Lung (tissue), 12 donors: ENCODE measurements around the gene COL11A2. TPM values are rescaled to one million over a fixed set of nuclear protein-coding genes. Genes with fewer than 3 reads are reported as not detected.

Source experiments
- ATAC-seq: fragments of 200-7000 bp; cut with Tn5 transposase; one replicate; pipeline ENCODE4 v1.9.1; 2020; ENCODE audit warnings: moderate number of reproducible peaks; ENCODE audit not compliant: insufficient read depth, low FRiP score
- DNase-seq, 3 donors: peaks; one replicate each; pipeline ENCODE4 v3.0.0-alpha.2; 2013 to 2017
- H3K27ac ChIP-seq, 2 donors: one replicate each; pipeline ENCODE4 v1.5.1; 2013; ENCODE audit warnings: mild to moderate bottlenecking in 2 of 2, moderate library complexity in 2 of 2, control low read depth in 1 of 2, inconsistent platforms in 1 of 2, low read depth in 1 of 2, low read length in 1 of 2
- H3K27me3 ChIP-seq, 3 donors: one replicate each; pipeline ENCODE4 v1.5.1; 2013; ENCODE audit warnings: low read length in 2 of 3; ENCODE audit not compliant: control insufficient read depth in 3 of 3, insufficient read depth in 3 of 3
- H3K36me3 ChIP-seq, 4 donors: one replicate each; pipeline ENCODE4 v1.5.1; 2013; ENCODE audit warnings: low read length in 4 of 4, mild to moderate bottlenecking in 1 of 4, moderate library complexity in 1 of 4; ENCODE audit not compliant: control insufficient read depth in 4 of 4, insufficient read depth in 4 of 4
- H3K4me1 ChIP-seq, 5 donors: one replicate each; pipeline ENCODE4 v1.5.1; 2013; ENCODE audit warnings: low read length in 5 of 5, mild to moderate bottlenecking in 2 of 5, moderate library complexity in 1 of 5; ENCODE audit not compliant: control insufficient read depth in 5 of 5, insufficient read depth in 5 of 5
- H3K4me3 ChIP-seq: one replicate; pipeline ENCODE4 v1.5.1; 2013; ENCODE audit warnings: mild to moderate bottlenecking, control low read depth, moderate library complexity
- H3K9ac ChIP-seq, 2 donors: one replicate each; pipeline ENCODE4 v1.5.1; 2013; ENCODE audit warnings: low read length in 2 of 2, control low read depth in 1 of 2; ENCODE audit not compliant: insufficient read depth in 1 of 2
- H3K9me3 ChIP-seq, 4 donors: one replicate each; pipeline ENCODE4 v1.5.1; 2013; ENCODE audit warnings: low read length in 3 of 4, mild to moderate bottlenecking in 1 of 4, moderate library complexity in 1 of 4; ENCODE audit not compliant: control insufficient read depth in 4 of 4, insufficient read depth in 3 of 4
- WGBS, 2 donors: extraction: QIAGEN DNeasy Blood & Tissue Kit; methylation state at CpG; one replicate each; pipeline ENCODE4 v1.1.7; 2013; 5-methylcytosine and 5-hydroxymethylcytosine counted together
- polyA plus RNA-seq, 2 donors: library from polyadenylated mRNA; stranded (reverse); fragments of 200-250 nt; gene quantifications; one replicate each; pipeline ENCODE4 v1.2.1, GENCODE V29; 2013
- total RNA-seq, 2 donors: library from RNA; depleted of rRNA in 1 of 2; stranded (reverse); fragments of >200 nt in 1 of 2; gene quantifications; one replicate each; pipeline ENCODE4 v1.2.1, GENCODE V29; 2014 to 2021
- TF ChIP-seq, protein P1 (sequence below): IDR thresholded peaks from 2 replicates; pipeline ENCODE4 v1.5.1; 2012; ENCODE audit warnings: mild to moderate bottlenecking; ENCODE audit errors: control extremely low read depth, extremely low read depth
- donor health status: control.
- donor health status: control.
- donor health status: Bipolar disorder and iron deficiency.
- donor health status: healthy.
- donor health status: DM: yes; HTN: yes; CAD: no.

The COL11A2 gene
- total and polyA plus RNA-seq, 4 donors, result 0.32 to 2.4 (median 0.90) TPM

DNA sequence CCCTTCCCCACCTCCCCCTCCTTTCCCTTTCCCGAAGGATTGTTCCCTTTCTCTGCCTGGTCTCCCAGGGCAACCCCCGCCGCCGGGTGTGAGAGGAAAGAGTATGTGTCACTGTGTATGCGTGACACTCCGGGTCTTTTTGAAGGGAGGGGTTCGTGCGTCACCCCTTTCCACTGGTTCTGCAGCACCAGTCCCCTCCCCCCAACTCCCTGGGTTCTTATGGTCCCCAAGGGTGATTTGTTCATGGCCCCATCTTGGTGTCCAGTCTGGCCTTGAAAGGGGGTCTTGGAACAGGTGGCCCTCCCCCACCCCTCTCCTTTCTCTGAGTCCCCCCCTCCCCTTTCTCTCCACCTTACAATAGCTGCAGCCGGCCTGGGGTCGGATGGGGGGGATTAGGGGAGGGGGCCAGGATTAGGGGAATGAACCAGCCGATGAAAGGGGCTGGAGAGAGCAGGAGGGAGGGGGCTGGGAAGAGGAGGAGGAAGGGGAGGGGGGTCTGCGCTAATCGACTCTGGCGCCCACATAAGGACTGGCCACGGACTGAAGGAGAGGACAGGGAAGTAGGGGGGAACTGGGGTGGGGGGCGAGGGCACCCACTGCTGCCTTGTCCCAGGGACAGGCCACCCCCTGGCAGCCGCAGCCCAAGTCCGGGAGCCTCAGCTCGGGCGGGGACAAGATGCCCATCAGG lies 14.7 kb upstream of the COL11A2 start:
- H3K36me3 ChIP-seq, result peaks cover 0 to 30% (median 24%) of the 10 kb centered on the region in 4 donors
- TF ChIP-seq, protein P1, sequence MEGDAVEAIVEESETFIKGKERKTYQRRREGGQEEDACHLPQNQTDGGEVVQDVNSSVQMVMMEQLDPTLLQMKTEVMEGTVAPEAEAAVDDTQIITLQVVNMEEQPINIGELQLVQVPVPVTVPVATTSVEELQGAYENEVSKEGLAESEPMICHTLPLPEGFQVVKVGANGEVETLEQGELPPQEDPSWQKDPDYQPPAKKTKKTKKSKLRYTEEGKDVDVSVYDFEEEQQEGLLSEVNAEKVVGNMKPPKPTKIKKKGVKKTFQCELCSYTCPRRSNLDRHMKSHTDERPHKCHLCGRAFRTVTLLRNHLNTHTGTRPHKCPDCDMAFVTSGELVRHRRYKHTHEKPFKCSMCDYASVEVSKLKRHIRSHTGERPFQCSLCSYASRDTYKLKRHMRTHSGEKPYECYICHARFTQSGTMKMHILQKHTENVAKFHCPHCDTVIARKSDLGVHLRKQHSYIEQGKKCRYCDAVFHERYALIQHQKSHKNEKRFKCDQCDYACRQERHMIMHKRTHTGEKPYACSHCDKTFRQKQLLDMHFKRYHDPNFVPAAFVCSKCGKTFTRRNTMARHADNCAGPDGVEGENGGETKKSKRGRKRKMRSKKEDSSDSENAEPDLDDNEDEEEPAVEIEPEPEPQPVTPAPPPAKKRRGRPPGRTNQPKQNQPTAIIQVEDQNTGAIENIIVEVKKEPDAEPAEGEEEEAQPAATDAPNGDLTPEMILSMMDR, result no peak
- no peak for ATAC-seq
- H3K9ac ChIP-seq, result peak overlapping the region in 1 of 2 donors; percentile 98
- WGBS, 2 donors, result 28 to 38% methylated on average over 14 to 20 of the region's 20 CpGs
- no peaks in the 10 kb centered on the region for H3K9me3 ChIP-seq
- H3K4me3 ChIP-seq, result no peak overlapping the region
- DNase-seq, result peak; percentile 46 to 68 (median 60)
- peaks cover under 1 to 44% (median 18%) of the 10 kb centered on the region in 5 donors for H3K4me1 ChIP-seq
- no peak overlapping the region for H3K27ac ChIP-seq
- H3K27me3 ChIP-seq, result no peaks in the 10 kb centered on the region

DNA sequence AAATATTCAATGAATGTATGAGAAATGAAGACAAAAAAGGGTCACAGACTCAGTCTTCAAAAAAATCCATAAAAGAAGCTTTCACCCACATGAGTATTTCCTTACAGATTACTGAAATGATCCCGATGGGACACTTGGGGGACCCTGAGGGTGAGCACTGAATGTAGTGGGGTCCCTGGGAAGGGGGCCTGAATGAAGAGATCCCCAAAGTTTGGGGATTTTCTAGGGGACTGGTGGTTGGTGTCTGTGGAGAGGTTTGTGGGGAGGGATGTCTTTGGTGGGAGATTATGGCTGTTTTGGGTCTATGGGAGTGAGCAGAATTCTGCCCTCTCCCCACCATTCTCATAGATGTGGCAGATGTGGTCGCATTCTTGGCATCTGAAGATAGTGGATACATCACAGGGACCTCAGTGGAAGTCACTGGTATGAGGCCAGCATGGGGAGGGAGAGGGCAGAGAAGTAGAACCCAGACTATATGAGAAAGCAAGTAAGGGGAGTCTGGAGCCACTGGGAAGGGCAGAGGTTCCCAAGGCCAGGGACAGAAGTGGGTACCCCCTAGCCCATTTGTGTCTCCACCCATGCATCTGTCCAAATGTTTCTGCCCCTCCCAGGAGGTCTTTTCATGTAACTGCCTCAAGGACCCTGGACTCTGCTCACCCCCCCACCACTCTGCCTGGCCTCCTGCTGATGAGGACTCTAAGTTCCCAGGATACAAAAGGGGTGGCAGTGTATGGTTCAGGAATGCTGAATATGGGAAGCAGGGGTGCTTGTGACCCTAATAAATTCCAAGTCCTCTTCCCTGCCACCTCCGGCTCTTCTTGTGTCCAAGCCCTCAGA lies 14.0 kb upstream of the COL11A2 start:
- TF ChIP-seq, protein P1, result no peak
- Histone ChIP-seq H3K9ac (no peak overlapping the region), H3K4me1 (peaks cover 7 to 51% (median 23%) of the 10 kb centered on the region in 5 donors)

GRCh38 chr6:33205191-33206026 lies 13.1 kb upstream of the COL11A2 start:
- ATAC-seq, result no peak

More for the DNA sequence above, 14.0 kb upstream of the COL11A2 start:
- Histone ChIP-seq H3K36me3 (peaks cover 0 to 30% (median 25%) of the 10 kb centered on the region in 4 donors), H3K4me3 (no peak overlapping the region), H3K9me3 (no peaks in the 10 kb centered on the region), H3K27ac (no peak overlapping the region), H3K27me3 (no peaks in the 10 kb centered on the region)
- DNase-seq, result no peak
- WGBS, 2 donors, result 75 to 80% methylated on average over 3 of the region's 3 CpGs
- no peak for ATAC-seq

More at GRCh38 chr6:33205191-33206026, 13.1 kb upstream of the COL11A2 start:
- Histone ChIP-seq H3K27me3 (no peaks in the 10 kb centered on the region), H3K9ac (peak overlapping the region in 1 of 2 donors; percentile 2), H3K36me3 (peaks cover 0 to 26% (median 23%) of the 10 kb centered on the region in 4 donors), H3K9me3 (no peaks in the 10 kb centered on the region), H3K4me3 (no peak overlapping the region), H3K4me1 (peaks cover 7 to 53% (median 24%) of the 10 kb centered on the region in 5 donors), H3K27ac (peak overlapping the region in 1 of 2 donors; percentile 87)
- TF ChIP-seq, protein P1, result no peak
- no peak for DNase-seq
- WGBS, 2 donors, result 50 to 52% methylated on average over 17 of the region's 17 CpGs
